ENCODE results near the gene STK32C. TPM values are rescaled to one million over a fixed set of nuclear protein-coding genes. Genes with fewer than 3 reads are reported as not detected.

The STK32C gene
- total and polyA plus RNA-seq, 10 donors = 9.6 to 27.8 (median 15.7) TPM

DNA sequence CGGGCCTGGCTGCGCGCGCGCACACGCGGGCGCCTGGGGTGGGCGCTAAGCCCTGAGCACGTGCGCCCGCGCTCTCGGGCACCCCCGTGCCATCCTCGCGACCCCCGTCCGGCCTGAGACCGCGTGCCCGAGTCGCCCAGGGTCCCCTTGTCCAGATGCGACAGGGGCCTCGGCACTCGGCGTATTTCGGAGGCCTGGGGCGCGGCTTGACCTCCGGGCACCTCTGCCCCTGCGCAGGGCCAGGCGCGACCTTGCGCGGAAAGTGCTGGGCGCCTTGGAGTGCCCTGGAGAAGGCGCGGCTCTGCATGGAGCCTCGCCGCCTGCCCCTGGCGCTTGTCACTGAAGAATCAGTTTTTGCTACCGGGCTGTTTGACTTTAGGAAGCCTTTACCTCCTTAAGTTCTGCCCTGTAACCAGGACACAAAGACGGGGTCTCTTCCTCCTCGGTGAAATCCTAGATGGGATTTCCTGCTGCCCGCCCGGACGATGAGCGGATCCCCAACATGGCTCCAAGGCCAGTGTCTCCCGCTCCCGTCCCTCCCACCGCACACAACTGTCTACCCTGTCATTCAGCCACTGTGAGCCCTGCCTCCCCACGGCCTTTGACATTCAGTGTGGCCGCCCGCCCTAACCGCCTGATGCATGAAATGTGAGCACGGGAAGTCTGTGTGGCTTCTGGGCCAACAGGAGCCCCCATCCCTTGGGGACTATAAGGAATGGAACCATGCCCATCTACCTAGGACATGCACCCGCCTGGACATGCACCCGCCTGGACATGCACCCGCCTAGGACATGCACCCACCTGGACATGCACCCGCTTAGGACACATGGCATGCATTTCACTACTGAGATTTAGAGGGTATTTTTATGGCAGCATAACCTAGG lies 1.1 kb upstream of the STK32C start:
- peaks cover 0 to under 1% (median 0%) of the 10 kb centered on the region in 8 donors for H3K9me3 ChIP-seq
- H3K4me3 ChIP-seq = peak overlapping the region; percentile 92 to 99 (median 94)
- TF ChIP-seq POLR2AphosphoS5 (IDR thresholded peaks at IDR 0.05) (no peak), CTCF (IDR thresholded peaks at IDR 0.05 in 8 of 11, conservative IDR thresholded peaks at IDR 0.05 in 3 of 11) (no peak), POLR2A (IDR thresholded peaks at IDR 0.05) (no peak)
- H3K27me3 ChIP-seq (replicated peaks in 1 of 7) = peaks cover 0 to 44% (median 0%) of the 10 kb centered on the region in 7 donors
- peak overlapping the region; percentile 14 to 87 (median 80) for H3K27ac ChIP-seq
- intact Hi-C loops (cut with DNase I; ENCODE audit: low total_unique reads) = no loop called here
- H3K4me1 ChIP-seq = peaks cover 6 to 26% (median 20%) of the 10 kb centered on the region in 6 donors
- 18 to 61% (median 23%) methylated on average over 18 to 61 of the region's 61 CpGs for WGBS, 5 donors
- peak; percentile 89 for DNase-seq
- no peaks in the 10 kb centered on the region for H3K36me3 ChIP-seq

DNA sequence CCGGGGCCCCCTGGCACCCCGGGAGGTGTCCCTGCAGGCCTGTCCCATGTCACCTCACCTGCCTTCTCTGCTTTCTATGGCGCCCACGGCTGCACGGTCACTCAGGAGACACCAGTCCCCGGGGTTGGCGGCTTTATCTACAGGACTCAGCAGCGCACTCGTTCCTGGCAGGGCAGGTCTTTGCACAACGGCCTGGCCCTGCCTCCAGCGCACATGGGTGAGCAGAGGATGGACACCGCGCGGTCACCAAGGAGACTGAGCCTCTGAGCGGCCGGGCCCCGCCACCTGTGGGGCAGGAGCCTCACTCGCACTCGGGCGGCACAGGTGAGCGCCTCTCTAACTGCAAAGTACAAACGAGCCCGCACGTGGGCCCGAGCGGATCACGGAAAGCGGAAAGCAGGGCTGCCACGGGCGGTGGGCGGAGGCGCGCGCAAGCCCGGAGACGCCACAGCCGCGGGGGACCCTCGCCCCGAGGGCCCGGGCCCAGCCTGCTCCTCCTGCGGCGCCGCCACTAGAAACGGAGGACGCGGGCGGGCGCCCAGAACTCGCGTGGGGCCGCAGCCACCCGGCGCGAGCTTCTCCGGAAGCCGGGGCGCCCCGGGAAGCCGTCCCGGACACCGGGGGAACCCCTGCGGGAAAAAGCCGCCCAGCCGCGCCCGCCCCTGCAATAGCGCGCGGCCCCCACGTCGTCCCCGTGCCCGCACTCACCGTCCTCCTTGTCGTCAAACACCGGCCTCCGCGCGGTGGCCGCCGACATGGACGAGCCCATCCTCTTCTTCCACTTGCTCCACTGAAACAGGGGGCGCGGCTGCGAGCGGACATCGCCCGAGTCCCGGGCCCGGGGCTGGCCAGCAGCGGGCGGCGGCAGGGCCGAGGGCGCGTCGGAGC lies 642 bp downstream of the STK32C start:
- Histone ChIP-seq H3K36me3 (no peaks in the 10 kb centered on the region), H3K27ac (peak overlapping the region in 3 of 8 donors; percentile 84 to 87 (median 87)), H3K4me1 (peaks cover 6 to 26% (median 20%) of the 10 kb centered on the region in 6 donors), H3K4me3 (peak overlapping the region; percentile 47 to 99 (median 94)), H3K9me3 (no peaks in the 10 kb centered on the region), H3K27me3 (replicated peaks in 1 of 7) (peaks cover 0 to 44% (median 0%) of the 10 kb centered on the region in 7 donors)
- DNase-seq = peak; percentile 92
- 6 to 15% (median 6%) methylated on average over 27 to 98 of the region's 98 CpGs for WGBS, 5 donors
- TF ChIP-seq CTCF (IDR thresholded peaks at IDR 0.05 in 8 of 11, conservative IDR thresholded peaks at IDR 0.05 in 3 of 11) (no peak), POLR2AphosphoS5 (IDR thresholded peaks at IDR 0.05) (no peak), POLR2A (IDR thresholded peaks at IDR 0.05) (no peak)
- intact Hi-C loops (cut with DNase I; ENCODE audit: low total_unique reads) = no loop called here

GRCh38 chr10:132306343-132306685 lies 1.4 kb downstream of the STK32C start:
- peaks cover 6 to 26% (median 20%) of the 10 kb centered on the region in 6 donors for H3K4me1 ChIP-seq
- no peaks in the 10 kb centered on the region for H3K9me3 ChIP-seq
- no peaks in the 10 kb centered on the region for H3K36me3 ChIP-seq
- H3K27me3 ChIP-seq (replicated peaks in 1 of 7) = peaks cover 0 to 44% (median 0%) of the 10 kb centered on the region in 7 donors
- peak overlapping the region in 1 of 8 donors; percentile 99 for H3K4me3 ChIP-seq
- intact Hi-C loops (cut with DNase I; ENCODE audit: low total_unique reads) = no loop called here
- H3K27ac ChIP-seq = no peak overlapping the region
- 94 to 97% (median 96%) methylated on average over 16 of the region's 16 CpGs for WGBS, 5 donors
- peak; percentile 81 for DNase-seq
- TF ChIP-seq POLR2AphosphoS5 (IDR thresholded peaks at IDR 0.05) (no peak), CTCF (IDR thresholded peaks at IDR 0.05 in 8 of 11, conservative IDR thresholded peaks at IDR 0.05 in 3 of 11) (no peak), POLR2A (IDR thresholded peaks at IDR 0.05) (no peak)

All from spleen (tissue), 11 donors.